Adrenal gland (tissue), 12 donors: ENCODE results near the gene SETX. TPM values are rescaled to one million over a fixed set of nuclear protein-coding genes. Genes with fewer than 3 reads are reported as not detected.

Experiments
- DNase-seq, 7 donors: peaks; one replicate each; pipeline ENCODE4 v3.0.0-alpha.2; 2019 to 2020
- H3K27ac ChIP-seq, 5 donors: fragments of 200-600 bp; sonication (generic) in 4 of 5; 1 replicate in 3 of 5; 2 replicates in 2 of 5; pipeline versions ENCODE4 v1.5.1 to v1.8.0; 2016 to 2020; ENCODE audit warnings: mild to moderate bottlenecking in 1 of 5
- H3K27me3 ChIP-seq: fragments of 200-600 bp; 2 replicates; pipeline ENCODE4 v1.8.0; 2021
- H3K36me3 ChIP-seq, 2 donors: fragments of 200-600 bp; replicated peaks in 1 of 2; 1 replicate in 1 of 2; 2 replicates in 1 of 2; pipeline versions ENCODE4 v1.5.1 to v1.8.0; 2018 to 2022
- H3K4me1 ChIP-seq, 2 donors: fragments of 200-600 bp; replicated peaks in 1 of 2; 1 replicate in 1 of 2; 2 replicates in 1 of 2; pipeline versions ENCODE4 v1.5.1 to v1.8.0; 2018 to 2021
- H3K4me3 ChIP-seq, 4 donors: fragments of 200-600 bp; sonication (generic) in 3 of 4; one replicate each; pipeline ENCODE4 v1.5.1; 2016 to 2018
- H3K9me3 ChIP-seq, 3 donors: fragments of 200-600 bp; sonication (generic) in 1 of 3; replicated peaks in 1 of 3; 1 replicate in 2 of 3; 2 replicates in 1 of 3; pipeline versions ENCODE4 v1.5.1 to v1.8.0; 2016 to 2021
- POLR2A ChIP-seq, 2 donors: fragments of 450-650 bp; IDR thresholded peaks; one replicate each; pipeline ENCODE4 v1.6.1; 2017; ENCODE audit warnings: antibody characterized with exemption in 2 of 2, mild to moderate bottlenecking in 2 of 2, moderate library complexity in 1 of 2
- WGBS, 4 donors: extraction: QIAGEN DNeasy Blood & Tissue Kit in 2 of 4; methylation state at CpG; one replicate each; pipeline versions ENCODE4 v1.1.5 to v1.1.7; 2013 to 2017; 5-methylcytosine and 5-hydroxymethylcytosine counted together
- intact Hi-C, 2 donors: fragments of 100-400 bp; cut with DNase I; formaldehyde crosslinking; loops; one replicate each; pipeline versions ENCODE4 v1.14.1 to v1.15.0; 2022 to 2023
- polyA plus RNA-seq, 3 donors: library from polyadenylated mRNA; stranded (reverse); fragments of 200-250 nt in 2 of 3; fragments of 350-450 nt in 1 of 3; fragmentation: Illumina TruSeq in 1 of 3; extraction: RNeasy Lipid Tissue Mini Kit (QIAGEN cat#74804) in 1 of 3; gene quantifications; one replicate each; pipeline ENCODE4 v1.2.3, GENCODE V29; 2013 to 2014
- total RNA-seq, 9 donors: library from RNA; depleted of rRNA in 4 of 9; stranded (reverse); fragments of >200 nt in 4 of 9; fragments of 120-200 nt in 1 of 9; fragmentation: NEBNext Ultra II Directional in 1 of 9; extraction: Animal tissue kit (Norgen Biotek cat#: 25700) in 1 of 9; gene quantifications; one replicate each; pipeline versions ENCODE4 v1.1.0 to v1.2.4, GENCODE V29; 2013 to 2023
- TF ChIP-seq, protein P1 (sequence below), 6 experiments: fragments of 450-650 bp in 4 of 6; fragments of 200-600 bp in 2 of 6; sonication (generic) in 1 of 6; IDR thresholded peaks; 1 replicate in 5 of 6; 2 replicates in 1 of 6; pipeline versions ENCODE4 v1.5.1 to v1.8.0; 2016 to 2021; ENCODE audit warnings: antibody characterized with exemption in 6 of 6, mild to moderate bottlenecking in 2 of 6, moderate library complexity in 1 of 6
- donor health status: healthy with polysubstance abuse.
- donor health status: Bipolar disorder and iron deficiency.
- donor health status: DM: yes; HTN: yes; CAD: no.
- donor health status: DM: no; HTN: no; CAD: no.
- donor health status: DM: no; HTN: no; CAD: no.
- donor health status: DM: yes; HTN: yes; CAD: no.

Gene SETX
- total and polyA plus RNA-seq, 12 donors = 20.3 to 71.7 (median 42.6) TPM

DNA sequence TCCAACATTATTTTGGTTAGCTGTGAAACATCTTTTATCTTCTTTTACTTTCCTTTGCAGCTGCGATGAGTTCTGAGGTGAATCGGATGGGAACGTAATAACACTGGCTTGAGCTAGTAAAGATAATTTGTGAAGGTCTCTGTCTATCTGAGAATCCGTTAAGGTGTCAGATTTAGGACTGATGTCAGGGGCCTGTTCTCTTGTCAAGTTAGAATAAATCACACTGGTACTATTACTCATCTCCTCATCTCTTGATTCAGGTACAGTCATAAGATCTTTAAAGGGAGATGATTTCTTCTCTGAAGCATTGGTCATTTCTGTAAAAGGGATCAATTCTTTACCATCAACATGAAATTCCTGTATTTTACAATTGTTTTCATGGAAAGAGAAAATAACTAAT, 26.2 kb downstream of the SETX start:
- Histone ChIP-seq H3K36me3 (peaks cover 0 to 56% of the 10 kb centered on the region in 2 donors), H3K27ac (no peak overlapping the region), H3K9me3 (no peaks in the 10 kb centered on the region), H3K4me3 (no peak overlapping the region), H3K4me1 (no peaks in the 10 kb centered on the region), H3K27me3 (no peaks in the 10 kb centered on the region)
- intact Hi-C loops = no loop called here
- no peak for TF ChIP-seq POLR2A (IDR thresholded peaks at IDR 0.05)
- TF ChIP-seq, protein P1, sequence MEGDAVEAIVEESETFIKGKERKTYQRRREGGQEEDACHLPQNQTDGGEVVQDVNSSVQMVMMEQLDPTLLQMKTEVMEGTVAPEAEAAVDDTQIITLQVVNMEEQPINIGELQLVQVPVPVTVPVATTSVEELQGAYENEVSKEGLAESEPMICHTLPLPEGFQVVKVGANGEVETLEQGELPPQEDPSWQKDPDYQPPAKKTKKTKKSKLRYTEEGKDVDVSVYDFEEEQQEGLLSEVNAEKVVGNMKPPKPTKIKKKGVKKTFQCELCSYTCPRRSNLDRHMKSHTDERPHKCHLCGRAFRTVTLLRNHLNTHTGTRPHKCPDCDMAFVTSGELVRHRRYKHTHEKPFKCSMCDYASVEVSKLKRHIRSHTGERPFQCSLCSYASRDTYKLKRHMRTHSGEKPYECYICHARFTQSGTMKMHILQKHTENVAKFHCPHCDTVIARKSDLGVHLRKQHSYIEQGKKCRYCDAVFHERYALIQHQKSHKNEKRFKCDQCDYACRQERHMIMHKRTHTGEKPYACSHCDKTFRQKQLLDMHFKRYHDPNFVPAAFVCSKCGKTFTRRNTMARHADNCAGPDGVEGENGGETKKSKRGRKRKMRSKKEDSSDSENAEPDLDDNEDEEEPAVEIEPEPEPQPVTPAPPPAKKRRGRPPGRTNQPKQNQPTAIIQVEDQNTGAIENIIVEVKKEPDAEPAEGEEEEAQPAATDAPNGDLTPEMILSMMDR (IDR thresholded peaks at IDR 0.05) = no peak
- WGBS, 4 donors = 97 to 99% (median 99%) methylated on average over 4 of the region's 4 CpGs
- DNase-seq = no peak

DNA sequence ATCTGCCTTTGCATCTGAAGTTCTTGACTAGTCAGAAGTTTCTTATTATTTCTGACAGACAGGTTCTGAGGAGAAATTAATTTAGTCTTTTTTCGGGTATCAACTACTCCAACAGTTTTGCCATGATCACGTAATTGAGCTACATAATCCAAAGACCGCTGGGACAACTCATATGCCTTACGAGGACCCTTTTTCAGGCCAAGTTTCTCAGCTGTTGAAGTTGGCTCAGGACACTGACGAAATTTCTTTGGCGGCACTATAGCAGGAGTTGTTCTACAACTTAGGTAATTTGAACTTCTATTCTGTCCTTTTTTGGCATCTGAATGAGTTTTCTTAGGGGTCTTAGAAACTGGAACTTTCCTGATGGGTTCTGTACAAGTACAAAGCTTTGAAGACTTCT, 27.2 kb downstream of the SETX start:
- Histone ChIP-seq H3K4me3 (no peak overlapping the region), H3K9me3 (no peaks in the 10 kb centered on the region), H3K4me1 (no peaks in the 10 kb centered on the region), H3K36me3 (peaks cover 0 to 47% of the 10 kb centered on the region in 2 donors), H3K27me3 (no peaks in the 10 kb centered on the region), H3K27ac (no peak overlapping the region)
- intact Hi-C loops = no loop called here
- WGBS, 4 donors = 98 to 100% (median 99%) methylated on average over 6 of the region's 6 CpGs
- no peak for DNase-seq
- TF ChIP-seq POLR2A (IDR thresholded peaks at IDR 0.05) = no peak
- TF ChIP-seq, protein P1 (IDR thresholded peaks at IDR 0.05) = no peak

DNA sequence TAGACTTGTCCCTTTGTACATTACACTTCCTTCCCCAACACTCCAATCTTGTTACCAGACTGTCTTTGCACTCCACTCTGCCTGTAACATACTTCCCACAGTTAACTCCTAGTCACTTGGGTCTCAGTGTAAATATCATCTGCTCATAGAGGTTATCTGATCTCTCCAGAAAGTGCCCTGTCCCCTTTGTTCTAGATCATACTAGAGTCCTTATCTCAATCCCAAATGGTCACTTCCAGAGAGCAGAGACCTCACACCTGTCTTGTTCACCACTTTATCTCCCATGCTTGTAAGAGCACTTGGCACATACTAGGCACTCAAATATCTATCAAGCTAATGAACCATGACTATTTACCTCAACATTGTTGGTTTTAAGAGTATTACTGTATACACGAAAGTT, 30.4 kb downstream of the SETX start:
- Histone ChIP-seq H3K36me3 (peaks cover 0 to 20% of the 10 kb centered on the region in 2 donors), H3K4me3 (no peak overlapping the region), H3K27ac (no peak overlapping the region), H3K27me3 (no peaks in the 10 kb centered on the region), H3K9me3 (no peaks in the 10 kb centered on the region), H3K4me1 (peaks cover 4 to 6% of the 10 kb centered on the region in 2 donors)
- no peak for DNase-seq
- intact Hi-C loops = no loop called here
- WGBS, 4 donors = 92 to 97% (median 96%) methylated on average over 1 of the region's 1 CpG
- TF ChIP-seq, protein P1 (IDR thresholded peaks at IDR 0.05) = no peak
- no peak for TF ChIP-seq POLR2A (IDR thresholded peaks at IDR 0.05)

DNA sequence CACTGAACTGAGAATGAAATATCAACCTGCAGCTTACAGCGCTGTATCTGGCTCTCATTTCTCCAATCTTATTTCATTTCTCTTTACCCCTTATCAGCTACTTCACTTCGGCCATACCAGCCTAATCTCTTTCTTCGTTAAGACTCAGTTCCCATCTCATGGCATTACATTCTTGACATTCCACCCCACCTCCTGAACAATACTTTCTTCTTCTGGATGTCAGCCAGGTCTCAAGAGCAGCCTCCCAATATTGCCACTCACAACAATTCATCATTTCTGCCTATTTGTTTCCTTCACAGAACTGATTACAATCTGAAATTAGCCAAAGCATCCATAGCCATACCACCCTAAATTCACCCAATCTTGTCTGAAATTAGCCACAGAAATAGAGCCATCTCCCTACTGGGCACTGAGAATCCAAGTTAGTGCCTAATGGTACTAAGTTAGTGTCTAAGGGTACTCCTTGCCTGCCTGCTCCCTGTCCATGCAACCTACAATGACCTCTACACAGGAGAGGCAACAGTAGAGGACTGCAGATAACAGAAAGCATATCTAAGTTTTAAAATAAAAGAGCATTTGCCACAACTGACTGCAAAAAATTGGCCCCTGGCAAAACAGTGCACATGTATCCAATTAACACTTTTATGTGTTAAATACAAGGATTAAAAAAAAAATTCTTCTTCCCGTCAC, 35.2 kb downstream of the SETX start:
- TF ChIP-seq POLR2A (IDR thresholded peaks at IDR 0.05) = no peak
- TF ChIP-seq, protein P1 (IDR thresholded peaks at IDR 0.05) = no peak
- H3K27me3 ChIP-seq = no peaks in the 10 kb centered on the region
- peaks cover 0 to 6% of the 10 kb centered on the region in 2 donors for H3K36me3 ChIP-seq
- DNase-seq = no peak
- no peak overlapping the region for H3K27ac ChIP-seq
- no peak overlapping the region for H3K4me3 ChIP-seq
- intact Hi-C loops = no loop called here
- WGBS, 4 donors = 76 to 80% (median 79%) methylated on average over 4 of the region's 4 CpGs
- H3K4me1 ChIP-seq = peaks cover 6% of the 10 kb centered on the region in 2 donors
- H3K9me3 ChIP-seq = no peaks in the 10 kb centered on the region
